Bronchial epithelial cell (primary cell): ENCODE data around the gene DCXR. TPM values are rescaled to one million over a fixed set of nuclear protein-coding genes. Genes with fewer than 3 reads are reported as not detected.
A peak's percentile ranks its signal among the peaks of the same experiment; 100 is the strongest.

Source experiments
- DNase-seq: peaks from one replicate; pipeline ENCODE4 v3.0.0-alpha.2; 2010; ENCODE audit warnings: low read depth
- FAIRE-seq: peaks from 2 replicates; lab custom pipeline; 2011; peaks lifted over from hg19 to GRCh38; lab: Jason Lieb, UNC
- H3K27me3 ChIP-seq: 2 replicates; pipeline ENCODE4 v1.5.1; 2011; ENCODE audit warnings: low read length; ENCODE audit not compliant: control insufficient read depth, insufficient read depth
- H3K36me3 ChIP-seq: 2 replicates; pipeline ENCODE4 v1.5.1; 2011; ENCODE audit warnings: low read length; ENCODE audit not compliant: control insufficient read depth, insufficient read depth
- H3K4me3 ChIP-seq: 2 replicates; pipeline ENCODE4 v1.5.1; 2011; ENCODE audit warnings: mild to moderate bottlenecking, low read depth, low read length, control low read depth
- total RNA-seq: library from RNA; depleted of rRNA; stranded (reverse); fragments of >200 nt; gene quantifications from 2 replicates; pipeline ENCODE4 v1.2.1, GENCODE V29; 2014
- TF ChIP-seq, protein P1 (sequence below): IDR thresholded peaks from 2 replicates; pipeline ENCODE4 v1.5.1; 2011; ENCODE audit warnings: mild to moderate bottlenecking, moderate library complexity, low read length, control low read depth, inconsistent platforms; ENCODE audit not compliant: insufficient read depth, severe bottlenecking

Gene DCXR
- total RNA-seq, 1 donor from 2014 or later = 87.9 TPM

DNA sequence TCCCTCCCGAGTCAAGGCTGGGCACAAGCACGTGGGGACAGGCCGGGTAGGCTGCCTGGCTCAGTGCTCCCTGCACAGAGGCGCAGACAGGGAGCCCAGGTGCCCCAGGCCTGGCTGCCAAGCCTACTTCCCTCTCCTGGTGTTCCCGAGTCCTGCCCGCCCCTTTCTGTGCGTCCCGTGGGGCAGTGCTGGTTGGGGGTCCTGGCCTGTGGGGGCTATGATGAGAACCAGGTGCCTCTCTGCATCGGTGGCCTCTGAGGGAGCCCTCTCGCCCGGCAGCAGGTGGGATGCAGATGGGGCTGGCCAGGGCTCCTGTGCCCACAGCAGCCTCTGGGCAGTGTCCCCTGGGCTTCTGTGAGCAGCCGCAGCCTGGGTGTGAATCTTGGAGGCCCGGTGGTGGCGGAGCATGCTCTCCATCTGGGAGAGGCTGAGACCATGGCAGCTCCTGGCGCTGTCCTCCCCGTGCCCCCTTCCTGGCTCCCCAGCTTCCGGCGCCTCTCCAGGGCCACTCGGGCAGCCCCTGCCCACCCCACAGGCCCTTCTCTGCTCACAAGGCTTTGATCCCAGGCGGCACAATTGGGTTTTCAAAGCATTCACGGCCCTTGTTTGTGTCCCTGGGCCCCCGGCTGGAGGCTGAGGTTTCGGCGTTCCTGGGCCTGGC is 22.1 kb downstream of the DCXR start:
- TF ChIP-seq, protein P1, sequence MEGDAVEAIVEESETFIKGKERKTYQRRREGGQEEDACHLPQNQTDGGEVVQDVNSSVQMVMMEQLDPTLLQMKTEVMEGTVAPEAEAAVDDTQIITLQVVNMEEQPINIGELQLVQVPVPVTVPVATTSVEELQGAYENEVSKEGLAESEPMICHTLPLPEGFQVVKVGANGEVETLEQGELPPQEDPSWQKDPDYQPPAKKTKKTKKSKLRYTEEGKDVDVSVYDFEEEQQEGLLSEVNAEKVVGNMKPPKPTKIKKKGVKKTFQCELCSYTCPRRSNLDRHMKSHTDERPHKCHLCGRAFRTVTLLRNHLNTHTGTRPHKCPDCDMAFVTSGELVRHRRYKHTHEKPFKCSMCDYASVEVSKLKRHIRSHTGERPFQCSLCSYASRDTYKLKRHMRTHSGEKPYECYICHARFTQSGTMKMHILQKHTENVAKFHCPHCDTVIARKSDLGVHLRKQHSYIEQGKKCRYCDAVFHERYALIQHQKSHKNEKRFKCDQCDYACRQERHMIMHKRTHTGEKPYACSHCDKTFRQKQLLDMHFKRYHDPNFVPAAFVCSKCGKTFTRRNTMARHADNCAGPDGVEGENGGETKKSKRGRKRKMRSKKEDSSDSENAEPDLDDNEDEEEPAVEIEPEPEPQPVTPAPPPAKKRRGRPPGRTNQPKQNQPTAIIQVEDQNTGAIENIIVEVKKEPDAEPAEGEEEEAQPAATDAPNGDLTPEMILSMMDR = no peak
- no peak overlapping the region for H3K4me3 ChIP-seq
- FAIRE-seq (no peak), DNase-seq (no peak)
- no peaks in the 10 kb centered on the region for H3K27me3 ChIP-seq
- H3K36me3 ChIP-seq = peaks cover 2% of the 10 kb centered on the region

DNA sequence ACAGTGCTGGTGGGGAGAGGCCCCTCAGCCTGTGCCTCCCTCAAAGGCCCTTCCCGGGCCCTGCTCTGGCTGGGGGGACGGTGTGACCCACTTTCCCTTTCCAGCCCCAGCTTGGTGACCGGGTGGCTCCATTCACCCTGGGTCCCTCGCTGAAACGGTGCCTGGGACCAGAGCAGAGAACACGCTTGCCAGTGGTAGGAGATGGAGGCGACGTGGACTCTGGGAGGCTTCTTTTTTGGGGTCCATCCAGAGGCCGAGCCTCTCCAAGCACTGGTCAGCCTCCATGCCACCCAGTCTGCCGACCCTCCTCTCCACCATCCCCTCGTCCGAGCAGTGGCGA is 22.6 kb downstream of the DCXR start:
- no peaks in the 10 kb centered on the region for H3K27me3 ChIP-seq
- TF ChIP-seq, protein P1 = no peak
- FAIRE-seq (peak; percentile 36), DNase-seq (no peak)
- peaks cover 2% of the 10 kb centered on the region for H3K36me3 ChIP-seq
- no peak overlapping the region for H3K4me3 ChIP-seq

DNA sequence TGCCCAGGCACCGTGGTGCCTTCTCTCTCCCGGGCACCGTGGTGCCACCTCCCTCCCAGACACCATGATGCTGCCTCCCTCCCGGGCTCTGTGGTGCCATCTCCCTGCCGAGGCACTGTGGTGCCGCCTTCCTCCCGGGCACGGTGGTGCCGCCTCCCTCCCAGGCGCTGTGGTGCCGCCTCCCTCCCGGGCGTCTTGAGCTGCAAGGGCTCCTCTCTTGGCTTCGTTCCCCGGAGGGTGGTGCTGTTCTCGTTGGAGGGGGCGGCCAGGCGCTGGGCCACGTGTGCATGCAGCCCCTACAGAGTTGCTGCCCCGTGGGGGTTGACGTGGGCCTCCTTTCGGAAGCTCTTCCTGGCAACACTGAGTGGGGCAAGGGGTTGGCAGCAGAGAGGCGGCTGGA is 23.1 kb downstream of the DCXR start:
- no peak for DNase-seq
- TF ChIP-seq, protein P1 = no peak
- Histone ChIP-seq H3K4me3 (no peak overlapping the region), H3K36me3 (peaks cover 2% of the 10 kb centered on the region), H3K27me3 (no peaks in the 10 kb centered on the region)
- FAIRE-seq = no peak

DNA sequence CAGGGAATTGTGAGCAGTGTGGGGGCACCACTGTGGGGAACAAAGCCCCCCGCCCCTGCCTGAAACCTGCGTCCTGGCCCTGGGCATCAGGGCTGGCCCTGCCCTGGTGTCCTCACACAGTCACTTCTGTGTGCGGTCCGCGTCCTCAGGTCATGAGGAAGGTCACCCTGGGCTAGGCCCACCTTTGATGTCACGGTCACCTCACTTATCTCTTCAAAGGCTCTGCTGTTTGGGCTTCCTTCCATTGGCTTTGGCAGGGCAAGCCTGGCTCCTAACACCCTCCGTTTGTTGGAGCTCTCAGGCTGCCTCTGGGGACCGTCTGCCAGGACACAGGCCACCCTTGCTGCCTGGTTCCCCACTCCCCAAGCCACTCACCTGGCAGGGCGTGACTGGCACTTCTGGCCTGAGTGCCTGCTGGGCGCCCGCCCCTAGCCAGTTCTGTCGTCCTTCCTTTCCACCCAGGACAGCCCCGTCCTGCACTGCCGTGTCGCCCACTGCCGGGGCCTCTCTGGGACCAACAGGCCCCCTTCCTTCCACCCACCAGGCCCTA is 23.6 kb downstream of the DCXR start:
- no peak overlapping the region for H3K4me3 ChIP-seq
- no peaks in the 10 kb centered on the region for H3K27me3 ChIP-seq
- TF ChIP-seq, protein P1 = no peak
- FAIRE-seq (no peak), DNase-seq (no peak)
- H3K36me3 ChIP-seq = peaks cover 3% of the 10 kb centered on the region

DNA sequence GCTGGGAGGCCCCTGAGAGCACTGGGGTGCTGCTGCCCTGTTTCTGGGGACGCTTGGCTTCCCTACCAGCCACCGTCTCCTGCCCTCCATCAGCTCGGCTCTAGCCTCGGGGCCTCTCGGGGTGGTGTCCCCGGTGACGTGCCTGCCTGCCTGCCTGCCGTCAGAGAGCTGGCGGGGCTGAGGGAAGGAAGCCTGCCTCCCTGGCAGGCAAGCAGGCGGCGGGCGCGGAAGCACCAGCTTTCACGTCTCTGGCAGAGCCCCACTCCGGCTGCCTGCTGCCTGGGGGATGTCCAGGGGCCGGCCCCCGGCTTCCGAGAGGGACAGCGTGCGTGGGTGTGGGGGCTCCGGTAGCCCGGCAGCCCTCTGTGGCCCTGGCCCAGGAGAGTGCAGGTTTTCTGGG is 24.2 kb downstream of the DCXR start:
- H3K4me3 ChIP-seq = no peak overlapping the region
- FAIRE-seq (no peak), DNase-seq (no peak)
- H3K36me3 ChIP-seq = peaks cover 3% of the 10 kb centered on the region
- H3K27me3 ChIP-seq = no peaks in the 10 kb centered on the region
- TF ChIP-seq, protein P1 = no peak
